SK-N-SH (cell line): ENCODE data around the gene DOCK4. TPM values are rescaled to one million over a fixed set of nuclear protein-coding genes. Genes with fewer than 3 reads are reported as not detected.

ENCODE experiments used
- CTCF ChIA-PET: fragments of 300-600, 350-600 bp; formaldehyde crosslinking; extraction: SDS; loops from one replicate; lab custom pipeline; 2021; lab: Yijun Ruan, JAX
- POLR2A ChIA-PET: fragments of 350-600 bp; sonication (Branson Sonifier 250); formaldehyde crosslinking; extraction: SDS; loops from one replicate; lab custom pipeline; 2020; ENCODE audit warnings: antibody characterized with exemption, inconsistent platforms; lab: Yijun Ruan, JAX
- DNase-seq: peaks from one replicate; pipeline ENCODE4 v3.0.0; 2012
- H2AFZ ChIP-seq: fragments of 200-600 bp; sonication (generic); 2 replicates; pipeline ENCODE4 v1.8.1; 2016; ENCODE audit warnings: antibody characterized with exemption, mild to moderate bottlenecking, low read depth
- H3F3A ChIP-seq: fragments of 200-600 bp; sonication (generic); replicated peaks from 2 replicates; pipeline ENCODE3; 2016; ENCODE audit warnings: antibody characterized with exemption, mild to moderate bottlenecking; ENCODE audit not compliant: insufficient read depth
- H3K27ac ChIP-seq, 2 experiments: fragments of 200-500 bp in 1 of 2; fragments of 200-600 bp in 1 of 2; sonication (Bioruptor generic) in 1 of 2; sonication (generic), shearing (Covaris generic) in 1 of 2; 2 replicates each; pipeline versions ENCODE4 v1.5.1 to v1.6.1; 2014 to 2016; ENCODE audit warnings: low read depth in 2 of 2, inconsistent platforms in 1 of 2, low read length in 1 of 2, mild to moderate bottlenecking in 1 of 2, mixed read lengths in 1 of 2
- H3K27me3 ChIP-seq: fragments of 200-600 bp; sonication (generic), shearing (Covaris generic); 2 replicates; pipeline ENCODE4 v1.6.1; 2016; ENCODE audit warnings: mixed run types; ENCODE audit not compliant: insufficient read depth
- H3K36me3 ChIP-seq, 2 experiments: fragments of 200-500 bp in 1 of 2; fragments of 200-600 bp in 1 of 2; sonication (Bioruptor generic) in 1 of 2; sonication (generic) in 1 of 2; replicated peaks in 1 of 2; 2 replicates each; pipeline versions ENCODE3 to v1.5.1; 2014 to 2016; ENCODE audit warnings: low read length in 1 of 2, mild to moderate bottlenecking in 1 of 2; ENCODE audit not compliant: insufficient read depth in 2 of 2, control insufficient read depth in 1 of 2
- H3K4me1 ChIP-seq, 2 experiments: fragments of 200-500 bp in 1 of 2; fragments of 200-600 bp in 1 of 2; sonication (Bioruptor generic) in 1 of 2; sonication (generic), shearing (Covaris generic) in 1 of 2; 2 replicates each; pipeline versions ENCODE4 v1.5.1 to v1.6.1; 2014 to 2016; ENCODE audit warnings: low read depth in 1 of 2, low read length in 1 of 2, mixed run types in 1 of 2; ENCODE audit not compliant: insufficient read depth in 2 of 2, control insufficient read depth in 1 of 2
- H3K4me2 ChIP-seq: fragments of 200-600 bp; sonication (generic), shearing (Covaris generic); 2 replicates; pipeline ENCODE4 v1.6.1; 2017; ENCODE audit warnings: mixed run types
- H3K4me3 ChIP-seq, 2 experiments: fragments of 200-500 bp in 1 of 2; fragments of 200-600 bp in 1 of 2; sonication (Bioruptor generic) in 1 of 2; sonication (generic), shearing (Covaris generic) in 1 of 2; 2 replicates each; pipeline versions ENCODE4 v1.5.1 to v1.8.1; 2014 to 2016; ENCODE audit warnings: low read depth in 2 of 2, inconsistent platforms in 1 of 2, low read length in 1 of 2, mild to moderate bottlenecking in 1 of 2, mixed read lengths in 1 of 2, moderate library complexity in 1 of 2
- H3K79me2 ChIP-seq: fragments of 200-600 bp; sonication (generic); 2 replicates; pipeline ENCODE4 v1.8.1; 2017; ENCODE audit warnings: mild to moderate bottlenecking; ENCODE audit not compliant: insufficient read depth
- H3K9ac ChIP-seq: fragments of 200-600 bp; sonication (generic); 2 replicates; pipeline ENCODE4 v1.6.1; 2017; ENCODE audit warnings: mixed run types
- H3K9me2 ChIP-seq: fragments of 200-600 bp; sonication (generic); 2 replicates; pipeline ENCODE4 v1.6.1; 2017; ENCODE audit warnings: mixed run types
- H3K9me3 ChIP-seq: fragments of 200-600 bp; sonication (generic); 2 replicates; pipeline ENCODE4 v1.6.1; 2017; ENCODE audit warnings: mixed run types, mild to moderate bottlenecking, moderate library complexity
- H4K20me1 ChIP-seq: fragments of 200-600 bp; sonication (generic); 2 replicates; pipeline ENCODE4 v1.6.1; 2017; ENCODE audit warnings: mild to moderate bottlenecking, mixed run types; ENCODE audit not compliant: insufficient read depth
- CHD2 ChIP-seq: fragments of 150-350 bp; IDR thresholded peaks from 2 replicates; pipeline ENCODE4 v1.6.1; 2018; ENCODE audit warnings: low read length; ENCODE audit not compliant: partially characterized antibody
- CTCF ChIP-seq: fragments of 200-600 bp; sonication (generic); IDR thresholded peaks from 2 replicates; pipeline ENCODE4 v1.6.1; 2017; ENCODE audit warnings: antibody characterized with exemption, mild to moderate bottlenecking, moderate library complexity
- ELF1 ChIP-seq: IDR thresholded peaks from 2 replicates; pipeline ENCODE4 v1.4.0; 2012
- EP300 ChIP-seq, 2 experiments: IDR thresholded peaks; 2 replicates each; pipeline versions ENCODE4 v1.4.0 to v1.6.1; 2012; ENCODE audit warnings: borderline replicate concordance in 1 of 2, low read depth in 1 of 2, low read length in 1 of 2
- FOXM1 ChIP-seq: IDR thresholded peaks from 2 replicates; pipeline ENCODE4 v1.4.0; 2012; ENCODE audit warnings: low read depth, mild to moderate bottlenecking
- MEF2A ChIP-seq: IDR thresholded peaks from 2 replicates; pipeline ENCODE4 v1.4.0; 2012; ENCODE audit warnings: low read depth, borderline replicate concordance
- POLR2AphosphoS5 ChIP-seq: IDR thresholded peaks from 2 replicates; pipeline ENCODE4 v1.6.1; 2012; ENCODE audit warnings: low read depth, low read length
- RAD21 ChIP-seq: IDR thresholded peaks from 2 replicates; pipeline ENCODE4 v1.6.1; 2012; ENCODE audit warnings: mild to moderate bottlenecking, low read length
- RFX5 ChIP-seq: IDR thresholded peaks from 2 replicates; pipeline ENCODE4 v1.6.1; 2012; ENCODE audit warnings: mild to moderate bottlenecking, improper control_type of control experiment, low read length
- RXRA ChIP-seq: IDR thresholded peaks from 2 replicates; pipeline ENCODE4 v1.4.0; 2012; ENCODE audit warnings: low read depth, mild to moderate bottlenecking, borderline replicate concordance
- SMC3 ChIP-seq: IDR thresholded peaks from 2 replicates; pipeline ENCODE4 v1.6.1; 2012; ENCODE audit warnings: low read depth, low read length, improper control_type of control experiment
- TCF12 ChIP-seq: IDR thresholded peaks from 2 replicates; pipeline ENCODE4 v1.4.0; 2012
- YY1 ChIP-seq: IDR thresholded peaks from 2 replicates; pipeline ENCODE4 v1.4.0; 2012; ENCODE audit warnings: low read depth, mild to moderate bottlenecking
- WGBS: methylation state at CpG from one replicate; pipeline ENCODE4 v1.1.6; 2017; ENCODE audit warnings: low lambda C conversion rate; 5-methylcytosine and 5-hydroxymethylcytosine counted together
- polyA plus RNA-seq, 3 experiments: library from polyadenylated mRNA; depleted of rRNA; stranded (reverse); fragments of >200 nt; gene quantifications; 2 replicates each; pipeline ENCODE4 v1.2.3, GENCODE V29; 2012
- TF ChIP-seq, protein P1 (sequence below): IDR thresholded peaks from 2 replicates; pipeline ENCODE4; 2012
- TF ChIP-seq, protein P2 (sequence below): IDR thresholded peaks from 2 replicates; pipeline ENCODE4 v1.4.0; 2012; ENCODE audit warnings: low read depth, borderline replicate concordance
- TF ChIP-seq, protein P3 (sequence below): IDR thresholded peaks from 2 replicates; pipeline ENCODE4 v1.4.0; 2012; ENCODE audit warnings: low read depth

The DOCK4 gene
- polyA plus RNA-seq, 1 of the 3 experiments (the other 2 are of a cell fraction): 8.5 TPM

DNA sequence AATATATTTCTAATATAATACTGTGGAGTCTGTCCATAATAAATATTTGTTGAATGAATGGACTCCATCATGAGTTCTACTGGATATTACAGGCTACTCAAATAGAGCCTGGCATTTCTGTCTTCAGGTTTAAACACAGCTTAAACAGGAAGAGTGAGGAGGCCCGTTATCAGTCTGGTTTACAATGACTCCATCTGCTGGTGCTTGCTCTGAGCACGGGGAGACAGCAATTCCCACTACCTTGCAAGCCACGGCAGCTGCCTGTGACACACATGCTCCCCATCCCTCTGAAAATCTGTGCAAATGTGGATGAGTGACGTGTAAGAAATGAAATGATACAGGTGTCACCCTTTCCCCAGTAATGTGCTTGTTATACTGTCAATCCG is 350.4 kb downstream of the DOCK4 start:
- Histone ChIP-seq H2AFZ (no peak overlapping the region), H3F3A (no peaks in the 10 kb centered on the region)
- CTCF ChIA-PET: interaction anchor here (0.5 to 7.9 kb wide), 55 partner anchors 11 to 643 kb away, joined by 3 to 187 read pairs (median 5); partner anchors contain the start of gene LSMEM1
- WGBS: 64% methylated on average over 5 of the region's 5 CpGs
- no peak for TF ChIP-seq MEF2A
- TF ChIP-seq RAD21: peak; percentile 75
- TF ChIP-seq RXRA: no peak
- TF ChIP-seq, protein P1, sequence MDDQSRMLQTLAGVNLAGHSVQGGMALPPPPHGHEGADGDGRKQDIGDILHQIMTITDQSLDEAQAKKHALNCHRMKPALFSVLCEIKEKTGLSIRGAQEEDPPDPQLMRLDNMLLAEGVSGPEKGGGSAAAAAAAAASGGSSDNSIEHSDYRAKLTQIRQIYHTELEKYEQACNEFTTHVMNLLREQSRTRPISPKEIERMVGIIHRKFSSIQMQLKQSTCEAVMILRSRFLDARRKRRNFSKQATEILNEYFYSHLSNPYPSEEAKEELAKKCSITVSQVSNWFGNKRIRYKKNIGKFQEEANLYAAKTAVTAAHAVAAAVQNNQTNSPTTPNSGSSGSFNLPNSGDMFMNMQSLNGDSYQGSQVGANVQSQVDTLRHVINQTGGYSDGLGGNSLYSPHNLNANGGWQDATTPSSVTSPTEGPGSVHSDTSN: no peak
- TF ChIP-seq, protein P2, sequence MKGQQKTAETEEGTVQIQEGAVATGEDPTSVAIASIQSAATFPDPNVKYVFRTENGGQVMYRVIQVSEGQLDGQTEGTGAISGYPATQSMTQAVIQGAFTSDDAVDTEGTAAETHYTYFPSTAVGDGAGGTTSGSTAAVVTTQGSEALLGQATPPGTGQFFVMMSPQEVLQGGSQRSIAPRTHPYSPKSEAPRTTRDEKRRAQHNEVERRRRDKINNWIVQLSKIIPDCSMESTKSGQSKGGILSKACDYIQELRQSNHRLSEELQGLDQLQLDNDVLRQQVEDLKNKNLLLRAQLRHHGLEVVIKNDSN: no peak
- TF ChIP-seq, protein P3, sequence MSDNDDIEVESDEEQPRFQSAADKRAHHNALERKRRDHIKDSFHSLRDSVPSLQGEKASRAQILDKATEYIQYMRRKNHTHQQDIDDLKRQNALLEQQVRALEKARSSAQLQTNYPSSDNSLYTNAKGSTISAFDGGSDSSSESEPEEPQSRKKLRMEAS: no peak
- no peak for TF ChIP-seq POLR2AphosphoS5
- no peak for TF ChIP-seq RFX5
- no peak for TF ChIP-seq CHD2
- TF ChIP-seq SMC3: peak; percentile 81
- TF ChIP-seq FOXM1: no peak
- TF ChIP-seq EP300 (IDR thresholded peaks at IDR 0.05; ENCODE audit: borderline replicate concordance in 1 of 2, low read depth in 1 of 2, low read length in 1 of 2): no peak
- peak; percentile 35 for TF ChIP-seq CTCF
- 0 out of 2 replicates have a peak, but pooled peaks have one; percentile 4 for TF ChIP-seq ELF1
- no peak for TF ChIP-seq TCF12
- no peak for TF ChIP-seq YY1
- TF ChIP-seq, all 33 proteins: peak for 4
- Histone ChIP-seq H3K9me2 (no peaks in the 10 kb centered on the region), H3K4me3 (no peak overlapping the region), H4K20me1 (no peaks in the 10 kb centered on the region), H3K9ac (no peak overlapping the region), H3K27ac (peak overlapping the region in 1 of 2 experiments; percentile 14; a peak in 1 of 4 replicates), H3K4me2 (no peak overlapping the region), H3K27me3 (no peaks in the 10 kb centered on the region), H3K36me3 (no peaks in the 10 kb centered on the region), H3K4me1 (peaks cover 0 to 11% of the 10 kb centered on the region in 2 experiments; a peak in 2 of 4 replicates), H3K79me2 (no peaks in the 10 kb centered on the region), H3K9me3 (no peaks in the 10 kb centered on the region)
- DNase-seq: peak; percentile 51
- POLR2A ChIA-PET: interaction anchor here (1.0 kb wide), 1 partner anchor 350 kb away, joined by 3 read pairs; the partner anchor contains the start of genes DOCK4 and ZNF277
